Psoas muscle (tissue), 8 donors: Measurements from ENCODE around the gene MRPL54. TPM values are rescaled to one million over a fixed set of nuclear protein-coding genes. Genes with fewer than 3 reads are reported as not detected.

Source experiments
- ATAC-seq, 4 donors: fragments of 200-7000 bp; cut with Tn5 transposase; one replicate each; pipeline ENCODE4 v1.9.1; 2020; ENCODE audit warnings: moderate library complexity in 3 of 4, mild to moderate bottlenecking in 2 of 4
- DNase-seq, 2 donors: peaks; one replicate each; pipeline ENCODE4 v3.0.0-alpha.2; 2020
- H3K27ac ChIP-seq: fragments of 200-600 bp; one replicate; pipeline ENCODE4 v1.8.0; 2022
- H3K27me3 ChIP-seq, 3 donors: fragments of 200-600 bp in 1 of 3; one replicate each; pipeline versions ENCODE4 v1.6.1 to v1.8.0; 2013 to 2022; ENCODE audit warnings: low read length in 2 of 3, mild to moderate bottlenecking in 2 of 3, moderate library complexity in 1 of 3; ENCODE audit not compliant: insufficient read depth in 3 of 3
- H3K36me3 ChIP-seq, 2 donors: fragments of 200-600 bp in 1 of 2; one replicate each; pipeline versions ENCODE4 v1.6.1 to v1.8.0; 2013 to 2022; ENCODE audit warnings: low read depth in 1 of 2, mild to moderate bottlenecking in 1 of 2, moderate library complexity in 1 of 2; ENCODE audit not compliant: insufficient read depth in 1 of 2
- H3K4me1 ChIP-seq: fragments of 200-600 bp; one replicate; pipeline ENCODE4 v1.8.0; 2022
- H3K4me3 ChIP-seq: fragments of 200-600 bp; one replicate; pipeline ENCODE4 v1.8.0; 2022; ENCODE audit warnings: mild to moderate bottlenecking
- H3K9me3 ChIP-seq: fragments of 200-600 bp; one replicate; pipeline ENCODE4 v1.8.0; 2022
- WGBS, 3 donors: extraction: QIAGEN DNeasy Blood & Tissue Kit; methylation state at CpG; one replicate each; pipeline versions ENCODE4 v1.1.6 to v1.1.7; 2013; 5-methylcytosine and 5-hydroxymethylcytosine counted together
- intact Hi-C, 2 donors: fragments of 100-400 bp; cut with DNase I; formaldehyde crosslinking; loops; one replicate each; pipeline versions ENCODE4 v1.11.0 to v1.14.2; 2022
- polyA plus RNA-seq, 3 donors: library from polyadenylated mRNA; stranded (reverse); fragments of 200-250 nt; gene quantifications; one replicate each; pipeline ENCODE4 v1.2.3, GENCODE V29; 2013
- total RNA-seq, 4 donors: library from RNA; stranded (reverse); fragmentation: NEBNext Ultra II Directional in 2 of 4; extraction: Animal tissue kit (Norgen Biotek cat#: 25700) in 2 of 4; gene quantifications; one replicate each; pipeline versions ENCODE4 v1.2.1 to v1.2.4, GENCODE V29; 2021 to 2023
- TF ChIP-seq, protein P1 (sequence below): fragments of 200-600 bp; IDR thresholded peaks from one replicate; pipeline ENCODE4 v1.8.0; 2022; ENCODE audit warnings: antibody characterized with exemption
- donor health status: healthy with polysubstance abuse.
- donor health status: DM: no; HTN: no; CAD: no; lungs with moderate emphysema.
- donor health status: Bipolar disorder and iron deficiency.
- donor health status: healthy.
- donor health status: DM: yes; HTN: yes; CAD: no.
- donor health status: DM: no; HTN: no; CAD: no.
- donor health status: DM: no; HTN: no; CAD: no.
- donor health status: DM: yes; HTN: yes; CAD: no.

The MRPL54 gene
- total and polyA plus RNA-seq, 7 donors = 35.2 to 81.3 (median 51.6) TPM

DNA sequence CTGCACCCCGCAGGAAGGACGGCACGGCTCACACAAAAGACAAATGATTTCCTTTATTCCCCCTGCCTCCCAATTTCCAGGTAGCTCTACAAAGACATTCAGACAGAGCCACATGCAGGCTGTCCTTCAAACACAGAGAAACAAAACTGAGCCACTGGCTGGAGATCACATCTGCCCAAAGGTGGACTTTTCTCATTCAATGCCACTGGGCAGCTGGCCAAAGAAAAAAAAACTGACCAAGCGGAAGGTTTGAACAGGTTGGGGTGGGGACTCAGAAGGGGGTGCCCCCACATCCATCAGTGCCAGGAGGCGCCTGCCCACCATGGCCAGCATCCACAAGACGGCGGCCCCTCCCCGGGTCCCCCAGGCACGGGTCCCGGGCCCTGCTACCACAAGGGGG, 41.5 kb downstream of the MRPL54 start:
- DNase-seq (no peak), ATAC-seq (no peak)
- TF ChIP-seq, protein P1, sequence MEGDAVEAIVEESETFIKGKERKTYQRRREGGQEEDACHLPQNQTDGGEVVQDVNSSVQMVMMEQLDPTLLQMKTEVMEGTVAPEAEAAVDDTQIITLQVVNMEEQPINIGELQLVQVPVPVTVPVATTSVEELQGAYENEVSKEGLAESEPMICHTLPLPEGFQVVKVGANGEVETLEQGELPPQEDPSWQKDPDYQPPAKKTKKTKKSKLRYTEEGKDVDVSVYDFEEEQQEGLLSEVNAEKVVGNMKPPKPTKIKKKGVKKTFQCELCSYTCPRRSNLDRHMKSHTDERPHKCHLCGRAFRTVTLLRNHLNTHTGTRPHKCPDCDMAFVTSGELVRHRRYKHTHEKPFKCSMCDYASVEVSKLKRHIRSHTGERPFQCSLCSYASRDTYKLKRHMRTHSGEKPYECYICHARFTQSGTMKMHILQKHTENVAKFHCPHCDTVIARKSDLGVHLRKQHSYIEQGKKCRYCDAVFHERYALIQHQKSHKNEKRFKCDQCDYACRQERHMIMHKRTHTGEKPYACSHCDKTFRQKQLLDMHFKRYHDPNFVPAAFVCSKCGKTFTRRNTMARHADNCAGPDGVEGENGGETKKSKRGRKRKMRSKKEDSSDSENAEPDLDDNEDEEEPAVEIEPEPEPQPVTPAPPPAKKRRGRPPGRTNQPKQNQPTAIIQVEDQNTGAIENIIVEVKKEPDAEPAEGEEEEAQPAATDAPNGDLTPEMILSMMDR = no peak
- 70 to 72% (median 70%) methylated on average over 10 of the region's 10 CpGs for WGBS, 3 donors
- no peak overlapping the region for H3K27ac ChIP-seq
- no peaks in the 10 kb centered on the region for H3K4me1 ChIP-seq
- H3K36me3 ChIP-seq = no peaks in the 10 kb centered on the region
- H3K27me3 ChIP-seq = peaks cover 0 to 63% (median 9%) of the 10 kb centered on the region in 3 donors
- H3K4me3 ChIP-seq = no peak overlapping the region
- H3K9me3 ChIP-seq = no peaks in the 10 kb centered on the region
- intact Hi-C loops = no loop called here

DNA sequence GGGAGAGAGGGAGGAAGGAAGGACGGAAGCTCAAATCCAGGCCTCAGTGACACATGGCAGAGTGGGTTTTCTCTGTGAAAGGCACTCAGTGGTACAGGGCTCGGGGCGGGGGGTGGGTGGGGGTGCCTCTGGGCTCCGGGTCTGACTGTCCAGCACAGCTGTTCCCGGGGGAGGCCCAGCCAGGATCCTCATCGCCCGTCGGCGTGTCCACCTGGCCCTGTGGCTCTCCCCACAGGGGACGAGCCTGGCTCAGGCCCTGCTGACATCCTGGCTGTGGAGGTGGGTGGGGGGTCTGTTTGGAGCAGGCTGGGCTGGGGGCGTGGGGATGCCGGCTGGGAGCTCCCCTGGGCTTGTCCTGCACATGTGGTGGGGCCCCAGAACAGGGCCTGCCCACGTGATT, 41.9 kb downstream of the MRPL54 start:
- Histone ChIP-seq H3K9me3 (no peaks in the 10 kb centered on the region), H3K4me1 (no peaks in the 10 kb centered on the region), H3K27me3 (peaks cover 0 to 58% (median 9%) of the 10 kb centered on the region in 3 donors), H3K4me3 (no peak overlapping the region), H3K36me3 (no peaks in the 10 kb centered on the region), H3K27ac (no peak overlapping the region)
- DNase-seq = no peak
- 35 to 53% (median 39%) methylated on average over 12 to 13 of the region's 13 CpGs for WGBS, 3 donors
- intact Hi-C loops = no loop called here
- ATAC-seq = no peak
- TF ChIP-seq, protein P1 = no peak

DNA sequence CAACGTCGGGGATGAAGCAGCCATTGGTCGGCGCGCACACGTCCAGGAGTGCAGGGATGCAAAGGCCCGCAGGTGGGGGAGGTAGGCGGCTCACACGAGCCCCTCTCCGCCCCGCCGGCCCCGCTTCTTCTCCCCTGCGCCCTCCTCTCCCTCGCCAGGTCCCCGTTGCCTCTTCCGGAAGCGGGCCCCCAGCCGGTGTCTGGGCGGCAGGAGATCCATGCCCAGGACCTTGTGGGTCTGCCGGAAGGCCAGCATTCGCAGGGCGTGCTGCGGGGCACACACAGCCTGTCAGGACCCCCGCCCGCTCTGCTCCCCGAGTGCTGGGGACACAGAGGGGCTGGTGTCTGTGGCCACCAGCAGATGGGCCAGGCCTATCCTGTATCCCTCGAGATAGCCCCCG, 43.4 kb downstream of the MRPL54 start:
- TF ChIP-seq, protein P1 = no peak
- no peak for ATAC-seq
- Histone ChIP-seq H3K27me3 (peaks cover 0 to 56% (median 9%) of the 10 kb centered on the region in 3 donors), H3K4me1 (no peaks in the 10 kb centered on the region), H3K9me3 (no peaks in the 10 kb centered on the region), H3K4me3 (no peak overlapping the region), H3K36me3 (no peaks in the 10 kb centered on the region), H3K27ac (no peak overlapping the region)
- DNase-seq = no peak
- WGBS, 3 donors = 84 to 87% (median 85%) methylated on average over 29 of the region's 29 CpGs
- intact Hi-C loops = no loop called here

DNA sequence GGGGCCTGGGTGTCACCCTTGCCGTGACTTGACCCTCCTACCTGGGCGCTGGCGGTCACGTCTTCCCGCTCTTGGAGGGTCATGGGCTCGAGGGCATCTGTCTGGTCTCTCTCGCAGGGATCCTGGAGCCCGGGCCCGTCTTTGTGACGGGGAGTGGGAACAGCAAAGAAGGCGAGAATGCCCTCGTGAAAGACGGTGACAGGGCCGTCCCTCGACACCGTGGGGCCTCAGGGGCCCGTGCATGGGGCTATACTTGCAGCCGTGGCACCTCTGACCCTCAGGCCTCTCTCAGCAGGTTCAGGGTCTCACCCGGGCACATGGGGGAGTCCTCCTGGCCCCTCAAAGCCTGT, 44.6 kb downstream of the MRPL54 start:
- Histone ChIP-seq H3K36me3 (no peaks in the 10 kb centered on the region), H3K4me3 (no peak overlapping the region), H3K4me1 (no peaks in the 10 kb centered on the region), H3K27me3 (peaks cover 0 to 55% (median 8%) of the 10 kb centered on the region in 3 donors), H3K9me3 (no peaks in the 10 kb centered on the region), H3K27ac (no peak overlapping the region)
- TF ChIP-seq, protein P1 = no peak
- 72 to 82% (median 72%) methylated on average over 19 of the region's 19 CpGs for WGBS, 3 donors
- intact Hi-C loops = no loop called here
- DNase-seq (no peak), ATAC-seq (no peak)

DNA sequence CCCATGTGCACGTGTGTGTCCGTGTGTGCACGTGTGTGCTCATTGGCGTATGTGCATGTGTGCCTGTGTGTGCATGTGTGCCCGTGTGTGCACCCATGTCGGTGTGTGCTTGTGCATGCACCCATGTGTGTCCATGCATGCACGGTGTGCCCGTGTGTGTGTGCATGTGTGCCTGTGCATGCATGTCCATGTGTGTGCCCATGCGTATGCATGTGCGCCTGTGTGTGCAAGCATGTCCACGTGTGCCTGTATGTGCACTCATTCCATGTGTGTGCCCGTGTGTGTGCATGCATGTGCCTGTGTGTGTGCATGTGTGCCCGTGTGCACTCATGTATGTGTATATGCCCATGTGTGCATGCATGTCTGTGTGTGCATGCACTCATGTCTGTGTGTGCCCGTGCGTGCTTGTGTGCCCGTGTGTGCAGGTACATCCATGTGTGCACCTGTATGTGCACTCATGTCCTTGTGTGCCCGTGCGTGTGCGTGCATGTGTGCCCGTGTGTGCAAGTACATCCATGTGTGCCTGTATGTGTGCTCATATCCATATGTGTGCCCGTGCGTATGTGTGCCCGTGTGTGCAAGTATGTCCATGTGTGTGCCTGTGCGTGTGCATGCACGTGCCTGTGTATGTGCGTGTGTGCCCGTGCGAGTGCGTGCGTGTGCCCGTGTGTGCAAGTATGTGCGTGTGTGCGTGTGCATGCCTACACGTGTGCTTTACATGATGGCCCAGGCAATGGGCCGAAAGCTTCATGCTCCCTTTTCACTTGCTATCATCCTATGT, 45.3 kb downstream of the MRPL54 start:
- WGBS, 3 donors = 92 to 95% (median 95%) methylated on average over 35 of the region's 35 CpGs
- ATAC-seq (no peak), DNase-seq (no peak)
- intact Hi-C loops = no loop called here
- TF ChIP-seq, protein P1 = no peak
- no peaks in the 10 kb centered on the region for H3K36me3 ChIP-seq
- peaks cover 0 to 54% (median 11%) of the 10 kb centered on the region in 3 donors for H3K27me3 ChIP-seq
- no peaks in the 10 kb centered on the region for H3K9me3 ChIP-seq
- H3K27ac ChIP-seq = no peak overlapping the region
- no peak overlapping the region for H3K4me3 ChIP-seq
- H3K4me1 ChIP-seq = no peaks in the 10 kb centered on the region
